ENCODE results near the gene GUCY2C. TPM values are rescaled to one million over a fixed set of nuclear protein-coding genes. Genes with fewer than 3 reads are reported as not detected.

GUCY2C gene
- total and polyA plus RNA-seq, 2 experiments from 2014 or later, result not detected

- H3K4me3 ChIP-seq, result no peak overlapping the region
- H2AFZ ChIP-seq, result 0 out of 2 replicates have a peak overlapping the region, but pooled peaks have one; percentile 3
- no peaks in the 10 kb centered on the region for H3K79me2 ChIP-seq (ENCODE audit: insufficient read depth)
- no peak overlapping the region for H3K27ac ChIP-seq
- H3K4me2 ChIP-seq (ENCODE audit: unreplicated experiment), result no peak overlapping the region
- no peak for DNase-seq
- no peaks in the 10 kb centered on the region for H3K9me3 ChIP-seq (ENCODE audit: low read depth)
- H3K36me3 ChIP-seq (ENCODE audit: low read depth), result no peaks in the 10 kb centered on the region
- no peaks in the 10 kb centered on the region for H4K20me1 ChIP-seq (ENCODE audit: insufficient read depth)
- H3F3A ChIP-seq (ENCODE audit: insufficient read depth), result no peaks in the 10 kb centered on the region
- 6 to 10% methylated on average over 3 of the region's 3 CpGs for WGBS, 2 experiments (ENCODE audit: low coverage in 1 of 2, low lambda C conversion rate in 2 of 2, missing lambda C conversion rate in 2 of 2)
- peaks cover 5% of the 10 kb centered on the region; the same call in 1 of the 2 replicates for H3K4me1 ChIP-seq (ENCODE audit: insufficient read depth)
- TF ChIP-seq EZH2 (IDR thresholded peaks at IDR 0.05; ENCODE audit: insufficient read depth, poor library complexity, severe bottlenecking), result no peak
- no peak for TF ChIP-seq EZH2phosphoT487 (IDR thresholded peaks at IDR 0.05; ENCODE audit: insufficient read depth, low read depth)
- no peaks in the 10 kb centered on the region for H3K9me2 ChIP-seq (ENCODE audit: insufficient read depth)
- in situ Hi-C loops (cut with MboI), result no loop called here
- H3K9ac ChIP-seq, result no peak overlapping the region
- peaks cover 5% of the 10 kb centered on the region; the same call in 1 of the 2 replicates for H3K27me3 ChIP-seq (replicated peaks; ENCODE audit: insufficient read depth)
These were observed 65.6 kb downstream of the GUCY2C start for GRCh38 chr12:14630793-14631192.

GRCh38 chr12:14629832-14630710 is 66.3 kb downstream of the GUCY2C start:
- no peaks in the 10 kb centered on the region for H3K4me1 ChIP-seq (ENCODE audit: insufficient read depth)
- H3K4me3 ChIP-seq, result no peak overlapping the region
- no peaks in the 10 kb centered on the region for H3F3A ChIP-seq (ENCODE audit: insufficient read depth)
- H3K27ac ChIP-seq, result no peak overlapping the region
- peaks cover 5% of the 10 kb centered on the region; the same call in 1 of the 2 replicates for H3K27me3 ChIP-seq (replicated peaks; ENCODE audit: insufficient read depth)
- H3K36me3 ChIP-seq (ENCODE audit: low read depth), result no peaks in the 10 kb centered on the region
- TF ChIP-seq EZH2 (IDR thresholded peaks at IDR 0.05; ENCODE audit: insufficient read depth, poor library complexity, severe bottlenecking), result no peak
- TF ChIP-seq EZH2phosphoT487 (IDR thresholded peaks at IDR 0.05; ENCODE audit: insufficient read depth, low read depth), result no peak
- in situ Hi-C loops (cut with MboI), result loop anchor here (10.0 kb wide), 1 partner anchor 385 kb away; no protein-coding TSS in a partner anchor
- no peak overlapping the region for H3K4me2 ChIP-seq (ENCODE audit: unreplicated experiment)
- no peak overlapping the region for H3K9ac ChIP-seq
- WGBS, 2 experiments (ENCODE audit: low coverage in 1 of 2, low lambda C conversion rate in 2 of 2, missing lambda C conversion rate in 2 of 2), result 6% methylated on average over 8 of the region's 8 CpGs
- H4K20me1 ChIP-seq (ENCODE audit: insufficient read depth), result no peaks in the 10 kb centered on the region
- no peaks in the 10 kb centered on the region for H3K79me2 ChIP-seq (ENCODE audit: insufficient read depth)
- H3K9me2 ChIP-seq (ENCODE audit: insufficient read depth), result no peaks in the 10 kb centered on the region
- no peaks in the 10 kb centered on the region for H3K9me3 ChIP-seq (ENCODE audit: low read depth)
- 0 out of 2 replicates have a peak overlapping the region, but pooled peaks have one; percentile 3 for H2AFZ ChIP-seq
- DNase-seq, result peak; percentile 78

GRCh38 chr12:14628771-14629170 is 67.6 kb downstream of the GUCY2C start:
- WGBS, 2 experiments (ENCODE audit: low coverage in 1 of 2, low lambda C conversion rate in 2 of 2, missing lambda C conversion rate in 2 of 2), result 61 to 69% methylated on average over 5 of the region's 5 CpGs

GRCh38 chr12:14621826-14622225 is 74.6 kb downstream of the GUCY2C start:
- H3K4me1 ChIP-seq (ENCODE audit: insufficient read depth), result no peaks in the 10 kb centered on the region
- H3K9me2 ChIP-seq (ENCODE audit: insufficient read depth), result no peaks in the 10 kb centered on the region
- 0 out of 2 replicates have a peak, but pooled peaks cover 14% of the 10 kb centered on the region for H3K27me3 ChIP-seq (replicated peaks; ENCODE audit: insufficient read depth)
- WGBS, 2 experiments (ENCODE audit: low coverage in 1 of 2, low lambda C conversion rate in 2 of 2, missing lambda C conversion rate in 2 of 2), result 50 to 65% methylated on average over 3 of the region's 3 CpGs
- no peak overlapping the region for H3K9ac ChIP-seq
- no peaks in the 10 kb centered on the region for H3K9me3 ChIP-seq (ENCODE audit: low read depth)
- DNase-seq, result no peak
- H3K4me2 ChIP-seq (ENCODE audit: unreplicated experiment), result no peak overlapping the region
- H2AFZ ChIP-seq, result no peak overlapping the region
- no peak overlapping the region for H3K4me3 ChIP-seq
- no peak overlapping the region for H3K27ac ChIP-seq
- no peak for TF ChIP-seq EZH2 (IDR thresholded peaks at IDR 0.05; ENCODE audit: insufficient read depth, poor library complexity, severe bottlenecking)
- no peaks in the 10 kb centered on the region for H4K20me1 ChIP-seq (ENCODE audit: insufficient read depth)
- no peaks in the 10 kb centered on the region for H3K79me2 ChIP-seq (ENCODE audit: insufficient read depth)
- no peaks in the 10 kb centered on the region for H3K36me3 ChIP-seq (ENCODE audit: low read depth)
- no peaks in the 10 kb centered on the region for H3F3A ChIP-seq (ENCODE audit: insufficient read depth)
- in situ Hi-C loops (cut with MboI), result loop anchor here (10.0 kb wide), 1 partner anchor 377 kb away; no protein-coding TSS in a partner anchor

More at GRCh38 chr12:14628771-14629170, 67.6 kb downstream of the GUCY2C start:
- no peak for TF ChIP-seq EZH2phosphoT487 (IDR thresholded peaks at IDR 0.05; ENCODE audit: insufficient read depth, low read depth)
- no peak for TF ChIP-seq EZH2 (IDR thresholded peaks at IDR 0.05; ENCODE audit: insufficient read depth, poor library complexity, severe bottlenecking)
- Histone ChIP-seq H3K9ac (no peak overlapping the region), H3K4me2 (ENCODE audit: unreplicated experiment) (no peak overlapping the region), H3K9me3 (ENCODE audit: low read depth) (no peaks in the 10 kb centered on the region), H3K27ac (no peak overlapping the region), H2AFZ (no peak overlapping the region), H3K79me2 (ENCODE audit: insufficient read depth) (no peaks in the 10 kb centered on the region), H4K20me1 (ENCODE audit: insufficient read depth) (no peaks in the 10 kb centered on the region), H3K4me1 (ENCODE audit: insufficient read depth) (no peaks in the 10 kb centered on the region), H3K9me2 (ENCODE audit: insufficient read depth) (no peaks in the 10 kb centered on the region), H3K27me3 (replicated peaks; ENCODE audit: insufficient read depth) (peaks cover 5% of the 10 kb centered on the region; the same call in 1 of the 2 replicates), H3F3A (ENCODE audit: insufficient read depth) (no peaks in the 10 kb centered on the region), H3K36me3 (ENCODE audit: low read depth) (no peaks in the 10 kb centered on the region), H3K4me3 (no peak overlapping the region)
- in situ Hi-C loops (cut with MboI), result loop anchor here (10.0 kb wide), 1 partner anchor 384 kb away; no protein-coding TSS in a partner anchor
- DNase-seq, result no peak

Measured in GM23248 (cell line).